CD4-positive, alpha-beta T cell treated with Interleukin-21 for 1 hour (primary cell): Measurements from ENCODE around the gene ST3GAL2.

Experiments
- DNase-seq: peaks from one replicate; pipeline ENCODE4 v3.0.0-alpha.2; 2020

The ST3GAL2 gene

GRCh38 chr16:70437017-70437581 is 1.8 kb downstream of the ST3GAL2 start:
- no peak for DNase-seq

- DNase-seq, result no peak
Observed at GRCh38 chr16:70434484-70435260, 4.2 kb downstream of the ST3GAL2 start.

DNA sequence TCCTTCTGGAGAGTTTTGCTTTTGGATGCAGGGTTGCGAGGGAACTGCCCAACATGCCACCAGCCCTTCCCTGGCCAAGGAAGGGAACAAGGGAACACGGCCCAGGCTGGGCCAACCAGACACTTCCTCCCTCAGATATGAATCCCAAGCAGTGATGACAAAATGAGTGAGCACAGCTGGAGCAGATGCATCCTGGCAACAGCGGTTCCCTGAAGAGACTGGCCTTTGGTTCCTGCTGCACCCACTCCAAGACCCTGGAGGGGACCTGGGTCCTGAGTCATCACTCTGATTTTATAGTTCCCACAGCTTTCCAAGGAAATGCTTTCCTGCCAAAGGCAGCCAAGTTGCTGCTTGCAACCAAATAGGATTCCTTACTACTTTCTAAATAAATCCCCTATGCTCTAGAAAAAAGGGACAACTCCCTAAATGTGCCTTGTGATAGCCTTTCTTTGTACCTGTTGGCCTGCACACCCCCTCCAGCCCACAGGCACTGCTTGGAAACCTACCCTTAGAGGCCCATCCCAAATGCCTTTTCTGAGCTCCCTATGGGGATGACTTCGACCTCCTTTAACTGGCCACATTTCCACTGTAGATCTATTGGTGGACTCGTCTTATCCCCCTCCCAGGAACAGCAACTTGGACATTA is 5.3 kb downstream of the ST3GAL2 start:
- DNase-seq, result no peak

GRCh38 chr16:70432723-70433457 is 6.0 kb downstream of the ST3GAL2 start:
- no peak for DNase-seq

DNA sequence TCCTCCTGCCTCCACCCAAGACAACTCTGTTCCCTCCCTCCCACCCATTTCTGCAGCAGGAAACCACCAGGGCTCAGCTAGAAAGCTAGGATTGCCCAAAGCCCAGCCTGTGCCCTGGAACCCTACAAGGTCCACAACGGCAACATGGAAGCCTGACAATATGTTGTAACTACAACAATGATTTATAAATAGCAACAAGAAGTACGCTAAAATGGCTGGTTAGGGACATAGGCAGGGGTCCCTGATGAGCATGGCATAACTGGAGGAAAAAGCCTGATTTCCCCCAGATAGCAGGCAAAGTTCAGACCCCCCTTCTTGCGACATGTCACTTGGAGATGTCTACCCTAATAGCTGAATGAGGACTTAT is 6.6 kb downstream of the ST3GAL2 start:
- DNase-seq, result no peak

GRCh38 chr16:70430667-70431536 is 8.0 kb downstream of the ST3GAL2 start:
- DNase-seq, result peak; percentile 78

DNA sequence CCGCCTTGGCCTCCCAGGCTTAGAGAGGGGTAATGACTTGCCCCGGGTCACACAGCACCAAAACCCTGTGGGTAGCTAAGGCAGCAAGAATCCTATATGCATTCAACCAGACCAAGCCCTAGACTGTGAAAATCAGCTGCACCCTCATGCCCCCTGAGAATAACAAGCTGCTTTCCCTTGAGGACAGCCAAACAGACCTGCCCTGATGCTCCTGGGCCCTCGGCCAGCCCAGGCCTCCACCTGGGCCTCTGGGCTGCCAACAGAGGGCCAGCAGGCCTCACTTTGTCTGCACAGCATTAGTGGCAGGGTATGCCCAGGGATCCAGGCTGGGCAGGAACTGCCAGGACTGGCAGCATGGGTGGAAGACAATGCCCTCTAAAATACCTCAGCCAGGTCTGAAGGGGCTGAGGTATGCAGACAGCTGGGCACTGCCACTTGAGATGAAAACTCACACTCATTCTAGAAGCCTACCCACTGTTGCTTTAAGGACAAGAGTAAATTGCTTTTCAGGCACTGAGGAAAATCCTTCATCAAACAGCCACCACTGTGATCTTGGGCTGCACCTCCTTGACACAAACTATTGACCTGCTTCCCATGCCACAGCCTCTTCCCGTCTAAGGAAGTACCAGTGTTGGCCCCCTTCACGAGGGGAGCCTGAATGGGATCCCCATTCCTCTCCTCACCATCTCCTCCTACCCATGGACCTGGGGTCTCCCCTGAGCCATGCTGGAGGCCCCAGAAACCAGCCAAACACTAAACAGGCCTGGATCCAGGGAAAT is 8.8 kb downstream of the ST3GAL2 start:
- no peak for DNase-seq

- DNase-seq, result peak; percentile 49
Observed at GRCh38 chr16:70428178-70428998, 10.5 kb downstream of the ST3GAL2 start.

GRCh38 chr16:70427786-70428177 is 11.1 kb downstream of the ST3GAL2 start:
- DNase-seq, result no peak

- DNase-seq, result no peak
Observed at GRCh38 chr16:70422543-70422942, 16.4 kb downstream of the ST3GAL2 start.

DNA sequence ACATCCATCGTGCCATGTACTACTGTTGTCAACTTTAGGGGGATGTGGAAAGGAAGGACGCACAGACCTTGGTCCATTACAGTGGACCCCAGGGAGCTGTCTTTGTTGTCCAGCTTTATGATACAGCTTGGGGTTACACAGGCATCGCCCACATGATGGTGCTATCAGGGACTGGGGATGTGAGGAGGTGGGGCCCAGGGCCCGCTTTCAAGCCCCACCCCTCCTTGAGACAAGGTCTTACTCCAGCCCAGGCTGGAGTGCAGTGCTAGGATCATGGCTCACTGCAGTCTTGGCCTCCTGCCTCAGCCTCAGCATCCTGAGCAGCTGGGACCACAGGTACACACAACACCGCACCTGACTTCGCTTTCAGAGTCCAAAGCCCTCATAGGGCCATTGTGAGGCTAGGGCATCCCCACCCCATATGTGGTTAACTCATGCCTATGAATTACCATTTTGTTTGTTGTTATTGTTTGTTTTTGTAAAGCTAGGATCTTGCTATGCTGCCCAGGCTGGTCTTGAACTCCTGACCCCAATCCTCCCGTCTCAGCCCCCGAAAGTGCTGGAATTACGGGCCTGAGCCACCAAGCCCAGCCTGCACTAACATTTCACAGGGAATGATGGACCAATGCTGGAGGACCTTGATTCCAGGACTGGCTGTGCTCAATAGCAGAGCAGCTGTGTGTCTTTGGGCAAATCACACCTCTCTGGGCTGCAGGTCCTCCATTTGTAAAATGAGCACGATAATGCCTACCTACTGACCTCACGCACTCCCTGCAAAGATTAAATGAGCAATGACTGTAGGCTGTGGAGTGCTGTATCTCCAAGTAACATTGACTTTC is 17.2 kb downstream of the ST3GAL2 start:
- DNase-seq, result no peak

DNA sequence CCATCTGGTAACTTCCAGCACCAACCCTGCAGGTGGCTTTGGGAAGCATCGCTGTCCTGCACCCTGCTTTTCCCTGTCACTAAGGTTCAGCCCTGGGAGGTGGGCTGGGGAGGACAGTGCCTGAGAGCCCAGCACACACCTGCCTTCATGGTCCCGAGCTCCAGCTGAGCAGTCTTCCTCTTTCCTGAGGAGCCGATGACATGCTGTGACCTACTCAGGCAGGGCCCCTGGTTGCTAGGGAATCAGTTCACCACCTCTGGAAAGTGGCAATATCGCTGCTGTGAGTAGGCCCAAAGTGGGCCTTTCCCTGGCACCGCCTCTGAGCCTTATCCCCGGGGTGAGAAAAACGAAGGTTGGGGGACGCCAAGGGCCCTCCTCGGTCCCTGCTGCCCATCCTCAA is 17.9 kb downstream of the ST3GAL2 start:
- no peak for DNase-seq

DNA sequence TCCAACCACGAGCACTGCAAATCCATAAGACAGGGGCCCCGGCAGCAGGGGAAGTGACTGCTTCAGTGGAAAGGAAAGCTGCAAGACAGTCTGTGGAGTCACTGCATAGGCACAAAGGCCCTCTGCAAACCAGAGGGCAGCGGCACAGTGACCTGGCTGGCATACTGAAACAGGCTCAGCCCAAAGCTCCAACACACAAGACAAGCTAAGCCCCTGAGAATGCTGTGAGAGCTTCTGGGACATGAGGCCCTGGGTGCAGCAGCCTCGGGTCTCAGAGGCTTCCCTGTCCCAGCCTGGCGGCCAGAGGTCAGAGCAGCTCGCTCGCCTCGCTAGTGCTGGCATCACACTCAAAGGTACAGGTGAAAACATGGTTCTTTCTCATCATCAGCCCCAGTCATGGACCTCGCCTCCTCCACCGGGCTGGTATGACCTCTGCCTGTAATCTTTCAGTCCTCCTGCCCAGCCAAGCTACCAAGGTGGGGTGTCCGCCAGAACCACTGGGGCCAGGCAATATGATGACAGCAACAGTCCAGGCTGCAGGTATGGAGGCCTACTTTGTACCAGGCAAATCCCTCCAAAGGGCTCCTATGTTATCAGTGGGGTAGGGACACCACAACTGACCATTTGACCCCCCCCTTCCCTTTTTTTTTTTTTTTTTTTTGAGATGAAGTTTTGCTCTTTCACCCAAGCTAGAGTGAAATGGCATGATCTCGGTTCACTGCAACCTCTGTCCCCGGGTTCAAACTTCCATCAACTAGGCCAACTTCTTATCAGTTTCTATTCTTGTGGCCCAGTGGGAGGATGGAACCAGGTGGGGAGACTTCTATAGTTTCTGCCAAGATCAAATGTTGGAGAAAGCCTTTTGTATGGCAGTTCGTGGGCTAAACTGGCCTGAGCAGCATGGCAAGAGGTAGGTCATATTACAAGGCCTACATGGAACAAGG is 19.2 kb downstream of the ST3GAL2 start:
- DNase-seq, result no peak

GRCh38 chr16:70418993-70419318 is 19.9 kb downstream of the ST3GAL2 start:
- no peak for DNase-seq

- no peak for DNase-seq
Observed at GRCh38 chr16:70418274-70418992, 20.5 kb downstream of the ST3GAL2 start.

GRCh38 chr16:70417661-70418060 is 21.2 kb downstream of the ST3GAL2 start:
- no peak for DNase-seq

DNA sequence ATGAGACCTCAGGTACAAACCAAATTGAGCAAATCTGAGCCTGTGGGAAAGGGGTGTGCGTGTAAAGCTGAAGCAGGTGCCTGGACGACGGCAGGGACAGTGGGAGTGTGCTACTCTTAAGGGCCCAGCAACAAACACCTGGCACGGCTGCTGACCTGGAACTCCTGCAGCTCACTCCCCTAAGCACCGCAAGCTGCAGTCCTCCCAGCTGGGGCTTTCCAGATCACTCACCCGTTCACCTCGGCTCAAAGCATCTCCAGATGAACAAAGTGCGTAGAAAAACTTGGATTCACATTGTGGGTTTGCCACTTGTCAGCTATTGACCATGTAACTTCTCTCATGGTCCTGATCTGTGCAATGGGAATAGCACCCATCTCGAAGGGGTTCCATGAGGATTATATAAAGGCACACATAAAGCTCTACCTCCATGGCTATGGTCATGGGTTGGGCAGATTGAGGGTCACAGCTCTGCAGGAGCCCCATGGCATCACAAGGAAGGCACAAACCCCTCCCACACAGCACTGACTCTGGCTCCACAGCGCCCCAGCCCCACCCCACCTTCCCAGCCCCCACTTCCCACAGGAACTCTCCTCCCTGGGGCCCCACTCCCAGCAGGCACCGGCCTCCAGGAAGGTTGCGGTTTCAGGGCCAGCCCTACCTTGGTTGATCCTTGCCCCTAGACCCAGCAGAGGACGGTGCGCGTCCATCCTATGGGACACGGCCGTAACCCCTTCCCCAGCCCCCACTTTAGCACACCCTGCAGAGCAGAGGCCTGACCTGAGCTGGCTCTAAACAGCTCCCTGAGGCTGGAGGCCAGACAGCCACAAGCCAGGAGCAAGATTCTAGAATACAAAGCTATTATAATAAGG is 21.9 kb downstream of the ST3GAL2 start:
- no peak for DNase-seq
